Endothelial cell of umbilical vein (primary cell): ENCODE results near the gene INPP5A.

ENCODE experiments used
- CTCF ChIP-seq, 2 donors: IDR thresholded peaks; 1 replicate in 1 of 2; 2 replicates in 1 of 2; pipeline ENCODE4 v1.5.1; 2011; ENCODE audit warnings: low read length in 2 of 2, mild to moderate bottlenecking in 2 of 2, moderate library complexity in 2 of 2, control low read depth in 1 of 2, inconsistent platforms in 1 of 2, low read depth in 1 of 2; ENCODE audit not compliant: insufficient read depth in 1 of 2; ENCODE audit errors: extremely low read depth in 1 of 2
- GATA2 ChIP-seq: IDR thresholded peaks from 2 replicates; pipeline ENCODE4 v1.7.0; 2011; ENCODE audit warnings: low read depth, mild to moderate bottlenecking, moderate library complexity, mixed read lengths, low read length; ENCODE audit not compliant: insufficient read length, insufficient read depth
- POLR2A ChIP-seq: IDR thresholded peaks from 2 replicates; pipeline ENCODE4 v1.6.1; 2012; ENCODE audit warnings: low read depth, mild to moderate bottlenecking, control low read depth, low read length

GRCh38 chr10:132599732-132600131 is 62.1 kb downstream of the INPP5A start:
- TF ChIP-seq CTCF (IDR thresholded peaks at IDR 0.05; ENCODE audit: extremely low read depth in 1 of 2, insufficient read depth in 1 of 2, low read depth in 1 of 2, low read length in 2 of 2) (no peak), POLR2A (no peak), GATA2 (no peak)
